ENCODE results near the gene DOCK9. TPM values are rescaled to one million over a fixed set of nuclear protein-coding genes. Genes with fewer than 3 reads are reported as not detected.

DOCK9 gene
- total and polyA plus RNA-seq, 9 of the 15 experiments (the other 6 are each of a cell fraction or from before 2014, with no cell fraction given), result 3.5 to 25.3 (median 16.7) TPM

DNA sequence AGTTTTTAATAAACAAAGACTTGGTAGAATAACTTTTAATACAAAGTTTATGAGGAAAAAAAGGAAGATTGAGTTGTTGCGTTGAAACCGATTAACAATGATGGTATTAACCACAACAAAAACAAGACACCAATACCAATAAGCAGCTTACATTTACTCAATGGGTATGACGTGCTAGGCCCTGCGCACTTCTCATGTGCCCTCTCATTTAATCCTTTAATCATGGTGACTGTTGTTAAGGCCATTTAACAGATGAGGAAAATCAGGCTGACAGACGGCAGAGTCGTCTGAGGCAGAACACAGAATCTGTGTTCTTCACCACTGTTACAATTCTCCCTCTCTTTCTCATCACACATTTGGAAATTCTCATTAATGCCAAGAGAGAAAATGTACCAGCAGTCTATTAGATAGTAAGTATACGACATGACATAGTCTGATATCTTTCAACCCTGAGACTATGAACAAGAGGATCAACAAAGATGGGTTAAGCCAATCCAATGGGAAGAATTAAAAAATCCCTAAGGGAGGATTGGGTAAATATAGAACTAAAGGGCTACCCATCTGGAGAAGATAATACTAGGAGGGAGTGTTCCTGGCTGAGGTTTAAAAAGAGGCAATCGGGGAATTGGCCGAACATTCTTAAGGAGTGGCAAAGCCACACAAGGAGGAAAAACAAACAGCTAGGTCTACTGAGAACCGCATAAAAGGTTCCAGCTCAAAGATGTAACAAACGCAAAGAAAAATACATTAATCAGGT is 54.0 kb downstream of the DOCK9 start (continued):
- TF ChIP-seq, protein P1, sequence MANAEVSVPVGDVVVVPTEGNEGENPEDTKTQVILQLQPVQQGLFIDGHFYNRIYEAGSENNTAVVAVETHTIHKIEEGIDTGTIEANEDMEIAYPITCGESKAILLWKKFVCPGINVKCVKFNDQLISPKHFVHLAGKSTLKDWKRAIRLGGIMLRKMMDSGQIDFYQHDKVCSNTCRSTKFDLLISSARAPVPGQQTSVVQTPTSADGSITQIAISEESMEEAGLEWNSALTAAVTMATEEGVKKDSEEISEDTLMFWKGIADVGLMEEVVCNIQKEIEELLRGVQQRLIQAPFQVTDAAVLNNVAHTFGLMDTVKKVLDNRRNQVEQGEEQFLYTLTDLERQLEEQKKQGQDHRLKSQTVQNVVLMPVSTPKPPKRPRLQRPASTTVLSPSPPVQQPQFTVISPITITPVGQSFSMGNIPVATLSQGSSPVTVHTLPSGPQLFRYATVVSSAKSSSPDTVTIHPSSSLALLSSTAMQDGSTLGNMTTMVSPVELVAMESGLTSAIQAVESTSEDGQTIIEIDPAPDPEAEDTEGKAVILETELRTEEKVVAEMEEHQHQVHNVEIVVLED (CRISPR knock-in tag; IDR thresholded peaks at IDR 0.05), result no peak
- no peak for TF ChIP-seq KAT8 (IDR thresholded peaks at IDR 0.05; ENCODE audit: low read depth)
- TF ChIP-seq, protein P2, sequence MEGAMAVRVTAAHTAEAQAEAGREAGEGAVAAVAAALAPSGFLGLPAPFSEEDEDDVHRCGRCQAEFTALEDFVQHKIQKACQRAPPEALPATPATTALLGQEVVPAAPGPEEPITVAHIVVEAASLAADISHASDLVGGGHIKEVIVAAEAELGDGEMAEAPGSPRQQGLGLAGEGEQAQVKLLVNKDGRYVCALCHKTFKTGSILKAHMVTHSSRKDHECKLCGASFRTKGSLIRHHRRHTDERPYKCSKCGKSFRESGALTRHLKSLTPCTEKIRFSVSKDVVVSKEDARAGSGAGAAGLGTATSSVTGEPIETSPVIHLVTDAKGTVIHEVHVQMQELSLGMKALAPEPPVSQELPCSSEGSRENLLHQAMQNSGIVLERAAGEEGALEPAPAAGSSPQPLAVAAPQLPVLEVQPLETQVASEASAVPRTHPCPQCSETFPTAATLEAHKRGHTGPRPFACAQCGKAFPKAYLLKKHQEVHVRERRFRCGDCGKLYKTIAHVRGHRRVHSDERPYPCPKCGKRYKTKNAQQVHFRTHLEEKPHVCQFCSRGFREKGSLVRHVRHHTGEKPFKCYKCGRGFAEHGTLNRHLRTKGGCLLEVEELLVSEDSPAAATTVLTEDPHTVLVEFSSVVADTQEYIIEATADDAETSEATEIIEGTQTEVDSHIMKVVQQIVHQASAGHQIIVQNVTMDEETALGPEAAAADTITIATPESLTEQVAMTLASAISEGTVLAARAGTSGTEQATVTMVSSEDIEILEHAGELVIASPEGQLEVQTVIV (CRISPR knock-in tag; IDR thresholded peaks at IDR 0.05; ENCODE audit: borderline replicate concordance), result no peak

DNA sequence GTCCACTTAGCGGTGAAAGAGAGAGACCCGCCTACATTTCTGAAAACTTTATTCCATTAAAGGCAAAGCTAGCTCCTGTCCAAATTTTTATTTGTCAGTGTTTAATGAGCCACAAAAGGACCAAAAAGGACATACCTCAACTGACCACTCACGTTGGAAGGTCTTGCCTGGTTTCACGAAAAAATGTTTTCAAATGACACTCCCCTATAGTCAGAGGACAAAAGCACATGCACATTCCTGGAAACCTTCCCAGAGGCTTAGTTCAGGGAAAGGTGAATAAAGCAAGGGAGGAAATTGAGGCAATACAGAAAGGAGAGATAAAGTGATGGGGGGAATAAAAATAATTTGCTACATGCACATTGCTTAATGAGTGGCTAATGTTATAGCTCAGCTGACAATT is 55.6 kb downstream of the DOCK9 start:
- H3K9ac ChIP-seq (ENCODE audit: insufficient read depth in 1 of 2, low read depth in 2 of 2, low read length in 2 of 2), result no peak overlapping the region
- no peak overlapping the region for H3K27ac ChIP-seq (ENCODE audit: extremely low read depth, low read depth, low read length)
- BruUV-seq (replicated peaks), result no TSS peak
- H3K9me1 ChIP-seq (ENCODE audit: control insufficient read depth, insufficient read depth, low read length), result no peaks in the 10 kb centered on the region
- in situ Hi-C loops (cut with MboI) (no loop called here), intact Hi-C loops (cut with micrococcal nuclease) (no loop called here)
- no peak overlapping the region for H3K4me2 ChIP-seq (ENCODE audit: insufficient read depth, low read length)
- H3K9me3 ChIP-seq (replicated peaks; ENCODE audit: control insufficient read depth, insufficient read depth, low read depth, low read length), result no peaks in the 10 kb centered on the region
- no peak overlapping the region for H3K4me3 ChIP-seq
- H2AFZ ChIP-seq (ENCODE audit: low read depth, low read length), result no peak overlapping the region
- 73% methylated on average over 4 of the region's 4 CpGs for WGBS (ENCODE audit: insufficient coverage, low coverage, missing lambda C conversion rate)
- no peaks in the 10 kb centered on the region for H3K27me3 ChIP-seq (ENCODE audit: control insufficient read depth in 2 of 2, insufficient read depth in 2 of 2, low read length in 2 of 2)
- H3K4me1 ChIP-seq (replicated peaks in 1 of 2; ENCODE audit: control insufficient read depth in 2 of 2, insufficient read depth in 2 of 2, low read length in 2 of 2), result no peaks in the 10 kb centered on the region
- CTCF ChIA-PET (ENCODE audit: low intra/inter-chr PET ratio), result no interaction called here
- no peaks in the 10 kb centered on the region for H4K20me1 ChIP-seq (replicated peaks; ENCODE audit: control insufficient read depth, insufficient read depth, low read length)
- DNase-seq (ENCODE audit: extremely low read depth in 1 of 4, low spot score in 3 of 4) (no peak), ATAC-seq (no peak), FAIRE-seq (no peak)
- POLR2A ChIA-PET, result no interaction called here
- no peaks in the 10 kb centered on the region for H3K79me2 ChIP-seq (ENCODE audit: control insufficient read depth, insufficient read depth, low read length)
- peaks cover 8% of the 10 kb centered on the region; the same call in 1 of the 3 replicates for H3K36me3 ChIP-seq (ENCODE audit: control insufficient read depth, insufficient read depth, low read length)
- TF ChIP-seq FOXK2 (conservative IDR thresholded peaks at IDR 0.05 in 1 of 2, IDR thresholded peaks at IDR 0.05 in 1 of 2; ENCODE audit: low read depth in 2 of 2), result no peak
- no peak for TF ChIP-seq FOS (IDR thresholded peaks at IDR 0.05; ENCODE audit: extremely low read depth, insufficient read length)
- no peak for TF ChIP-seq ZNF830 (CRISPR knock-in tag; IDR thresholded peaks at IDR 0.05)
- TF ChIP-seq HMGN3 (IDR thresholded peaks at IDR 0.05; ENCODE audit: borderline replicate concordance, extremely low read depth, insufficient read length, low read depth, low read length), result no peak
- TF ChIP-seq, protein P3, sequence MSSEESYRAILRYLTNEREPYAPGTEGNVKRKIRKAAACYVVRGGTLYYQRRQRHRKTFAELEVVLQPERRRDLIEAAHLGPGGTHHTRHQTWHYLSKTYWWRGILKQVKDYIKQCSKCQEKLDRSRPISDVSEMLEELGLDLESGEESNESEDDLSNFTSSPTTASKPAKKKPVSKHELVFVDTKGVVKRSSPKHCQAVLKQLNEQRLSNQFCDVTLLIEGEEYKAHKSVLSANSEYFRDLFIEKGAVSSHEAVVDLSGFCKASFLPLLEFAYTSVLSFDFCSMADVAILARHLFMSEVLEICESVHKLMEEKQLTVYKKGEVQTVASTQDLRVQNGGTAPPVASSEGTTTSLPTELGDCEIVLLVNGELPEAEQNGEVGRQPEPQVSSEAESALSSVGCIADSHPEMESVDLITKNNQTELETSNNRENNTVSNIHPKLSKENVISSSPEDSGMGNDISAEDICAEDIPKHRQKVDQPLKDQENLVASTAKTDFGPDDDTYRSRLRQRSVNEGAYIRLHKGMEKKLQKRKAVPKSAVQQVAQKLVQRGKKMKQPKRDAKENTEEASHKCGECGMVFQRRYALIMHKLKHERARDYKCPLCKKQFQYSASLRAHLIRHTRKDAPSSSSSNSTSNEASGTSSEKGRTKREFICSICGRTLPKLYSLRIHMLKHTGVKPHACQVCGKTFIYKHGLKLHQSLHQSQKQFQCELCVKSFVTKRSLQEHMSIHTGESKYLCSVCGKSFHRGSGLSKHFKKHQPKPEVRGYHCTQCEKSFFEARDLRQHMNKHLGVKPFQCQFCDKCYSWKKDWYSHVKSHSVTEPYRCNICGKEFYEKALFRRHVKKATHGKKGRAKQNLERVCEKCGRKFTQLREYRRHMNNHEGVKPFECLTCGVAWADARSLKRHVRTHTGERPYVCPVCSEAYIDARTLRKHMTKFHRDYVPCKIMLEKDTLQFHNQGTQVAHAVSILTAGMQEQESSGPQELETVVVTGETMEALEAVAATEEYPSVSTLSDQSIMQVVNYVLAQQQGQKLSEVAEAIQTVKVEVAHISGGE (CRISPR knock-in tag; IDR thresholded peaks at IDR 0.05), result no peak
- no peak for TF ChIP-seq L3MBTL2 (IDR thresholded peaks at IDR 0.05)

Data from K562 (cell line).